HG03045 (cell line): ENCODE measurements around the gene C8G.

Experiments used
- ATAC-seq: cut with Tn5 transposase; IDR thresholded peaks from one replicate; pipeline ENCODE4 v1.9.1; 2021; ENCODE audit warnings: mild to moderate bottlenecking, moderate library complexity; ENCODE audit not compliant: unreplicated experiment

C8G gene

GRCh38 chr9:136964833-136965422, 19.9 kb downstream of the C8G start:
- ATAC-seq = no peak

- ATAC-seq = no peak
These were observed 20.9 kb downstream of the C8G start for GRCh38 chr9:136965771-136966484.

- ATAC-seq = no peak
These were observed 23.5 kb downstream of the C8G start for GRCh38 chr9:136968333-136969127.

- no peak for ATAC-seq
These were observed 24.1 kb downstream of the C8G start for GRCh38 chr9:136969150-136969549.

- ATAC-seq = no peak
These were observed 24.7 kb downstream of the C8G start for GRCh38 chr9:136969774-136970173.

- ATAC-seq = no peak
These were observed 25.3 kb downstream of the C8G start for GRCh38 chr9:136970361-136970760.

- no peak for ATAC-seq
These were observed 26.7 kb downstream of the C8G start for GRCh38 chr9:136971746-136972145.

- ATAC-seq = no peak
These were observed 27.3 kb downstream of the C8G start for GRCh38 chr9:136972335-136972734.

- ATAC-seq = no peak
These were observed 27.7 kb downstream of the C8G start for GRCh38 chr9:136972743-136973142.

GRCh38 chr9:136973618-136974617, 28.9 kb downstream of the C8G start:
- no peak for ATAC-seq

- no peak for ATAC-seq
These were observed 29.9 kb downstream of the C8G start for GRCh38 chr9:136974817-136975535.

GRCh38 chr9:136975644-136976043, 30.6 kb downstream of the C8G start:
- ATAC-seq = no peak

GRCh38 chr9:136977223-136977622, 32.2 kb downstream of the C8G start, which contains the start of gene PTGDS:
PTGDS (plus strand) TSS chr9:136977504; CDS start chr9:136977579, 75 bp downstream.
- ATAC-seq = no peak

GRCh38 chr9:136977649-136978072, 32.6 kb downstream of the C8G start:
- no peak for ATAC-seq

GRCh38 chr9:136978073-136978864, 33.2 kb downstream of the C8G start:
- ATAC-seq = no peak

GRCh38 chr9:136978865-136979544, 34.0 kb downstream of the C8G start:
- ATAC-seq = no peak

- no peak for ATAC-seq
These were observed 34.9 kb downstream of the C8G start for GRCh38 chr9:136979769-136980587.
